Natural killer cell (primary cell): ENCODE results near the gene CARD6. TPM values are rescaled to one million over a fixed set of nuclear protein-coding genes. Genes with fewer than 3 reads are reported as not detected.

Experiments used
- ATAC-seq, 3 donors: fragments of 150-1000 bp in 2 of 3; fragments of 200-7000 bp in 1 of 3; cut with Tn5 transposase; 1 replicate in 1 of 3; 2 replicates in 2 of 3; pipeline ENCODE4 v1.10.0; 2021; ENCODE audit warnings: mild to moderate bottlenecking in 2 of 3, moderate library complexity in 2 of 3
- DNase-seq, 2 donors: peaks; one replicate each; pipeline versions ENCODE4 v3.0.0 to v3.0.0-alpha.2; 2013 to 2021; ENCODE audit warnings: mixed read lengths in 1 of 2
- H3K27ac ChIP-seq: one replicate; pipeline ENCODE4 v1.5.1; 2013; ENCODE audit warnings: mild to moderate bottlenecking, low read length
- H3K27me3 ChIP-seq: one replicate; pipeline ENCODE4 v1.6.1; 2013; ENCODE audit warnings: low read length; ENCODE audit not compliant: control insufficient read depth, insufficient read depth
- H3K36me3 ChIP-seq: one replicate; pipeline ENCODE4 v1.6.1; 2013; ENCODE audit warnings: low read length; ENCODE audit not compliant: control insufficient read depth, insufficient read depth
- H3K4me1 ChIP-seq: one replicate; pipeline ENCODE4 v1.6.1; 2013; ENCODE audit warnings: low read length; ENCODE audit not compliant: control insufficient read depth, insufficient read depth
- H3K4me3 ChIP-seq: one replicate; pipeline ENCODE4 v1.5.1; 2013; ENCODE audit warnings: low read length
- H3K9me3 ChIP-seq: one replicate; pipeline ENCODE4 v1.6.1; 2013; ENCODE audit warnings: low read length; ENCODE audit not compliant: control insufficient read depth, insufficient read depth
- H3K27ac Mint-ChIP-seq, 2 donors: one replicate each; pipeline ENCODE4 v1.8.0; 2022; ENCODE audit warnings: mild to moderate bottlenecking in 2 of 2, mixed read lengths in 2 of 2, moderate library complexity in 1 of 2
- H3K27me3 Mint-ChIP-seq, 2 donors: one replicate each; pipeline ENCODE4 v1.8.0; 2022; ENCODE audit warnings: low read depth in 2 of 2, mixed read lengths in 2 of 2
- H3K36me3 Mint-ChIP-seq: one replicate; pipeline ENCODE4 v1.8.0; 2022; ENCODE audit warnings: mixed read lengths
- H3K4me1 Mint-ChIP-seq, 2 donors: one replicate each; pipeline ENCODE4 v1.8.0; 2022; ENCODE audit warnings: mixed read lengths in 2 of 2
- H3K4me3 Mint-ChIP-seq: one replicate; pipeline ENCODE4 v1.8.0; 2022; ENCODE audit warnings: mild to moderate bottlenecking, moderate library complexity, mixed read lengths
- H3K9me3 Mint-ChIP-seq, 2 donors: one replicate each; pipeline ENCODE4 v1.8.0; 2022; ENCODE audit warnings: mixed read lengths in 2 of 2
- CTCF ChIP-seq: fragments of 200-600 bp; IDR thresholded peaks from one replicate; pipeline ENCODE4 v1.8.0; 2022; ENCODE audit warnings: antibody characterized with exemption
- WGBS: methylation state at CpG from one replicate; pipeline ENCODE4 v1.1.7; 2013; ENCODE audit warnings: missing lambda C conversion rate; ENCODE audit not compliant: insufficient coverage; 5-methylcytosine and 5-hydroxymethylcytosine counted together
- intact Hi-C: fragments of 100-400 bp; cut with micrococcal nuclease; formaldehyde crosslinking; loops from one replicate; pipeline ENCODE4 v1.14.2; 2022
- total RNA-seq, 4 donors: library from RNA; stranded (reverse); fragments of 120-200 nt in 1 of 4; gene quantifications; one replicate each; pipeline versions ENCODE4 v1.2.3 to v1.2.4, GENCODE V29; 2013 to 2022

The CARD6 gene
- total RNA-seq, 3 donors from 2014 or later (not counting 1 experiment from before 2014, with no cell fraction given), result 3.4 to 5.2 (median 3.9) TPM

DNA sequence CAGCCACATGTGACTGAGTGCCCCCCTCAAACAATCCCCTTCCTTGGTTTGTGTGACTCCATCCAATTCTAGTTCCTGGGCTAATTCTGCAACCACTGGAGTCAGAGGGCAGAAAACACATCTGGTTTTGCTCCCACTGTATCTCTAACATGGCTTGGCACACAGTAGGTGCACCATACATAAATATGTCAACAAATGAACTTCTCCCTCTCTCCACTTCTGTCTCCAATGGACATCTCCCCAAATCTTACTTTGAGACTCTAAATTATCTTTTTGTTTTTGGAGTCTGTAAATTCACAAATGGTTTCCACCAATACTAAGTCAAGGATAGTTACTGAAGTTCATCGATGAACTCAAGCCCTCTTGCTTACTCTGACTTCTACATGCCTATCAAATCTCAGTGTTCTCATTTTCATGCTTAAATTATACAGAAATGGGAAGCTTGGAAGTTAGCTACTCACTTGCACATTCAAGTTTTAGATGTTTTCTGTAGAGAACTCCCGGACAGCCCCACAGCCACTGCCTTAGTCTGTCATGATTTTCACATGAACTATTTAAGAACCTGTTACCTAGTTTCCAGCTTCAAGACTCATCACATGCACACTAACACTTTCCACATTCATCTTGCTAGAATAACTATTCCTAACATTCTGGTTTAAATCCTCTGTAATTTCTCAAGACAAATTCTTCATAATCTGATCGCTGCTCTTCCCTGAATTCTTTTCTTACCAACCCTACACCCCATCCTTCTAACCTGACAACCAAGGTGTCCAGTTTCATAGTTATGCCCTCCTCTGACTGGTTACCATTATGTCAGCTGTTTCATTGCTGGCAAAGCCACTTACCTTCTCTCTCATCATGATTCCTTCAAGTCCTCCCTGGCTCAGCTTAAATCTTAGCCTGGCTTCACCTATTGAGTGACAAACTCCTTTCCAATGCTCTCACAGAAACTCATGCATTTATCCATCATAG is 12.2 kb upstream of the CARD6 start:
- TF ChIP-seq CTCF, result no peak
- Mint-ChIP-seq H3K27ac (peak overlapping the region; percentile 40 to 55), H3K27me3 (no peaks in the 10 kb centered on the region), H3K9me3 (no peaks in the 10 kb centered on the region), H3K4me3 (no peak overlapping the region), H3K36me3 (peaks cover 43% of the 10 kb centered on the region), H3K4me1 (peaks cover 37 to 50% of the 10 kb centered on the region in 2 donors)
- peaks cover 78% of the 10 kb centered on the region for H3K36me3 ChIP-seq
- peaks cover 8% of the 10 kb centered on the region for H3K4me1 ChIP-seq
- DNase-seq (no peak), ATAC-seq (no peak)
- H3K27ac ChIP-seq, result no peak overlapping the region
- H3K4me3 ChIP-seq, result no peak overlapping the region
- no peaks in the 10 kb centered on the region for H3K9me3 ChIP-seq
- 98% methylated on average over 3 of the region's 3 CpGs for WGBS
- intact Hi-C loops, result no loop called here
- no peaks in the 10 kb centered on the region for H3K27me3 ChIP-seq

DNA sequence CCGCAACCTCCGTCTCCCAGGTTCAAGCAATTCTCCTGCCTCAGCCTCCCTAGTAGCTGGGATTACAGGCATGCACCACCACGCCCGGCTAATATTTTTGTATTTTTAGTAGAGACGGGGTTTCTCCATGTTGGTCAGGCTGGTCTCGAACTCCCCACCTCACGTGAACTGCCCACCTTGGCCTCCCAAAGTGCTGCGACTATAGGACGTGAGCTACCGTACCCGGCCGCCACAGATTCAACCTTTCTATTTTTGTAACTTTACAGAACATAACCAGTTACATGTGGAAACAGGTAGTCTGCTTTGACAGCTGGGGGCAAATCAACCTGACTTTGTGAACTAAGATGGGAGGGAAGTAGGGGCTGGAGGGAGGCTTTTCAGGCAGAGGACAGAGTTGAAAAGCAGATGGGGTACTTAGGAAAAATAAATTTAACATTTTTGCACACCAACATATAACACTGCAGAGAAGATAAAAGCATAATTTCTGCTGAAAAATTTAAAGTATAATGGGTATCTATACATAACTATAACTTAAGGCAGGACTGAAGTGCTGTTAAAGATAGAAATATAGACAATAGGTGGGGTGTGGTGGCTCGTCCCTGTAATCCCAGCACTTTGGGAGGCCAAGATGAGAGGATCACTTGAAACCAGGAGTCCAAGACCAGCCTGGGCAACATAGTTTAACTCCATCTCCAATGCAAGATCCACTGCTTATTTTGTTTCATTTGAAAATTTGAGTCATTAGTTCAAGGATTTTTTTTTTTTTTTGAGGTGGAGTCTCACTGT is 11.2 kb upstream of the CARD6 start:
- ATAC-seq (no peak), DNase-seq (no peak)
- 96% methylated on average over 12 of the region's 13 CpGs for WGBS
- H3K27ac Mint-ChIP-seq, result peak overlapping the region; percentile 40 to 55
- Histone ChIP-seq H3K4me3 (no peak overlapping the region), H3K27me3 (no peaks in the 10 kb centered on the region), H3K4me1 (peaks cover 9% of the 10 kb centered on the region), H3K9me3 (no peaks in the 10 kb centered on the region), H3K36me3 (peaks cover 80% of the 10 kb centered on the region), H3K27ac (no peak overlapping the region)
- peaks cover 47 to 59% of the 10 kb centered on the region in 2 donors for H3K4me1 Mint-ChIP-seq
- TF ChIP-seq CTCF, result no peak
- H3K9me3 Mint-ChIP-seq, result no peaks in the 10 kb centered on the region
- peaks cover 43% of the 10 kb centered on the region for H3K36me3 Mint-ChIP-seq
- intact Hi-C loops, result loop anchor here (10.0 kb wide), 1 partner anchor 145 kb away; no protein-coding TSS in a partner anchor
- no peak overlapping the region for H3K4me3 Mint-ChIP-seq
- no peaks in the 10 kb centered on the region for H3K27me3 Mint-ChIP-seq

- peaks cover 17% of the 10 kb centered on the region for H3K4me1 ChIP-seq
- Mint-ChIP-seq H3K4me3 (no peak overlapping the region), H3K27me3 (no peaks in the 10 kb centered on the region), H3K9me3 (no peaks in the 10 kb centered on the region), H3K36me3 (peaks cover 43% of the 10 kb centered on the region), H3K4me1 (peaks cover 62 to 72% of the 10 kb centered on the region in 2 donors), H3K27ac (peak overlapping the region; percentile 96 to 99)
- DNase-seq (no peak), ATAC-seq (no peak)
- TF ChIP-seq CTCF, result no peak
- intact Hi-C loops, result loop anchor here (10.0 kb wide), 1 partner anchor 147 kb away; no protein-coding TSS in a partner anchor
- H3K9me3 ChIP-seq, result peaks cover 5% of the 10 kb centered on the region
- H3K27ac ChIP-seq, result no peak overlapping the region
- peaks cover 76% of the 10 kb centered on the region for H3K36me3 ChIP-seq
- no peaks in the 10 kb centered on the region for H3K27me3 ChIP-seq
- no peak overlapping the region for H3K4me3 ChIP-seq
- 59% methylated on average over 4 of the region's 4 CpGs for WGBS
These were observed 9.6 kb upstream of the CARD6 start for GRCh38 chr5:40831346-40832210.
